Endothelial cell of umbilical vein (primary cell): ENCODE data around the gene MT1F. TPM values are rescaled to one million over a fixed set of nuclear protein-coding genes. Genes with fewer than 3 reads are reported as not detected.

Source experiments
- BruUV-seq: library from RNA; stranded (reverse); fragments of 400-500 nt; replicated peaks from 2 replicates; lab custom pipeline; 2021; lab: Mats Ljungman, UMichigan
- CTCF ChIA-PET: fragments of 300-600, 350-600 bp; sonication (Branson Sonifier 250); formaldehyde crosslinking; loops from one replicate; lab custom pipeline; 2021; ENCODE audit warnings: antibody characterized with exemption, inconsistent platforms; lab: Charles Lee
- POLR2A ChIA-PET: fragments of 300-600, 350-600 bp; sonication (Branson Sonifier 250); formaldehyde crosslinking; loops from one replicate; lab custom pipeline; 2021; ENCODE audit warnings: antibody characterized with exemption, inconsistent platforms; lab: Charles Lee
- DNase-seq: peaks from one replicate; pipeline ENCODE4 v3.0.0-alpha.2; 2011; ENCODE audit warnings: low read depth, low spot score
- FAIRE-seq: peaks from 2 replicates; lab custom pipeline; 2011; peaks lifted over from hg19 to GRCh38; lab: Jason Lieb, UNC
- H2AFZ ChIP-seq: 2 replicates; pipeline ENCODE4 v1.6.0; 2012; ENCODE audit warnings: low read depth, low read length, control low read depth, inconsistent platforms
- H3K27ac ChIP-seq: 2 replicates; pipeline ENCODE4 v1.5.1; 2011; ENCODE audit warnings: low read depth, mild to moderate bottlenecking, control low read depth, low read length, moderate library complexity; ENCODE audit not compliant: insufficient read depth
- H3K27me3 ChIP-seq, 2 experiments: 2 replicates each; pipeline versions ENCODE4 v1.6.0 to v1.6.1; 2011; ENCODE audit warnings: low read length in 2 of 2, mixed read lengths in 1 of 2; ENCODE audit not compliant: control insufficient read depth in 2 of 2, insufficient read depth in 2 of 2
- H3K36me3 ChIP-seq, 2 experiments: 2 replicates in 1 of 2; 3 replicates in 1 of 2; pipeline ENCODE4 v1.5.1; 2011; ENCODE audit warnings: low read length in 2 of 2, mild to moderate bottlenecking in 1 of 2, moderate library complexity in 1 of 2; ENCODE audit not compliant: control insufficient read depth in 2 of 2, insufficient read depth in 2 of 2; ENCODE audit errors: extremely low read depth in 1 of 2
- H3K4me1 ChIP-seq: 3 replicates; pipeline ENCODE4 v1.5.1; 2011; ENCODE audit warnings: mild to moderate bottlenecking, low read length; ENCODE audit not compliant: control insufficient read depth, insufficient read depth; ENCODE audit errors: extremely low read depth
- H3K4me2 ChIP-seq: 2 replicates; pipeline ENCODE4 v1.6.1; 2011; ENCODE audit warnings: low read length, control low read depth, mixed read lengths; ENCODE audit not compliant: insufficient read depth
- H3K4me3 ChIP-seq, 3 experiments: fragments of 200-600 bp in 1 of 3; sonication (generic), shearing (Covaris generic) in 1 of 3; replicated peaks in 1 of 3; 2 replicates each; pipeline ENCODE4 v1.5.1; 2011 to 2016; ENCODE audit warnings: control low read depth in 3 of 3, low read length in 3 of 3, mild to moderate bottlenecking in 2 of 3, inconsistent platforms in 1 of 3, low read depth in 1 of 3, moderate library complexity in 1 of 3; ENCODE audit not compliant: insufficient read depth in 1 of 3
- H3K79me2 ChIP-seq: 2 replicates; pipeline ENCODE4 v1.6.0; 2012; ENCODE audit warnings: low read length, inconsistent platforms; ENCODE audit not compliant: control insufficient read depth, insufficient read depth
- H3K9ac ChIP-seq: replicated peaks from 2 replicates; pipeline ENCODE3; 2011; ENCODE audit warnings: low read length, control low read depth; ENCODE audit not compliant: insufficient read depth; ENCODE audit errors: extremely low read depth
- H3K9me1 ChIP-seq: replicated peaks from 3 replicates; pipeline ENCODE4 v1.6.0; 2011; ENCODE audit warnings: mild to moderate bottlenecking, low read length; ENCODE audit not compliant: control insufficient read depth, insufficient read depth; ENCODE audit errors: extremely low read depth
- H3K9me3 ChIP-seq: replicated peaks from 2 replicates; pipeline ENCODE4 v1.5.1; 2012; ENCODE audit warnings: low read length, inconsistent platforms; ENCODE audit not compliant: control insufficient read depth, insufficient read depth
- H4K20me1 ChIP-seq: replicated peaks from 2 replicates; pipeline ENCODE3; 2011; ENCODE audit warnings: mild to moderate bottlenecking, low read length; ENCODE audit not compliant: control insufficient read depth, insufficient read depth; ENCODE audit errors: extremely low read depth
- EZH2 ChIP-seq: IDR thresholded peaks from 2 replicates; pipeline ENCODE4 v1.6.1; 2012; ENCODE audit warnings: borderline replicate concordance, low read depth, mild to moderate bottlenecking, moderate library complexity, low read length, inconsistent platforms; ENCODE audit not compliant: severe bottlenecking
- FOS ChIP-seq: IDR thresholded peaks from 2 replicates; pipeline ENCODE4 v1.6.1; 2011; ENCODE audit warnings: mild to moderate bottlenecking, low read length, moderate library complexity, borderline replicate concordance; ENCODE audit not compliant: insufficient read depth
- GATA2 ChIP-seq: IDR thresholded peaks from 2 replicates; pipeline ENCODE4 v1.7.0; 2011; ENCODE audit warnings: low read depth, mild to moderate bottlenecking, moderate library complexity, mixed read lengths, low read length; ENCODE audit not compliant: insufficient read length, insufficient read depth
- JUN ChIP-seq: IDR thresholded peaks from 2 replicates; pipeline ENCODE4 v1.6.1; 2011; ENCODE audit warnings: borderline replicate concordance, low read depth; ENCODE audit not compliant: insufficient read length, insufficient read depth
- MYC ChIP-seq: IDR thresholded peaks from one replicate; pipeline ENCODE4 v1.6.1; 2011; ENCODE audit warnings: mild to moderate bottlenecking, low read depth, low read length
- POLR2A ChIP-seq: IDR thresholded peaks from 2 replicates; pipeline ENCODE4 v1.6.1; 2012; ENCODE audit warnings: low read depth, mild to moderate bottlenecking, control low read depth, low read length
- POLR2AphosphoS5 ChIP-seq: IDR thresholded peaks from 2 replicates; pipeline ENCODE4 v1.6.1; 2012; ENCODE audit warnings: low read depth, mild to moderate bottlenecking, control low read depth, low read length, moderate library complexity; ENCODE audit not compliant: insufficient read depth
- dilution Hi-C: fragments of 300-500 bp; cut with MboI; formaldehyde crosslinking; loops from one replicate; pipeline ENCODE4 v1.15.0; 2019; ENCODE audit warnings: low sequenced_read_pairs; ENCODE audit not compliant: extremely low pct_ligation_motif_present
- intact Hi-C: fragments of 100-400 bp; cut with micrococcal nuclease; formaldehyde crosslinking; loops from one replicate; pipeline ENCODE4 v1.10.0; 2022
- polyA plus RNA-seq, 4 experiments: library from polyadenylated mRNA; depleted of rRNA in 3 of 4; stranded (reverse) in 3 of 4; unstranded in 1 of 4; fragments of >200 nt; gene quantifications; 2 replicates each; pipeline versions ENCODE4 v1.2.1 to v1.2.3, GENCODE V29; 2011 to 2012; ENCODE audit warnings: missing spikeins in 1 of 4
- total RNA-seq: library from RNA; stranded (reverse); gene quantifications from 2 replicates; pipeline ENCODE4 v1.2.3, GENCODE V29; 2021
- TF ChIP-seq, protein P1 (sequence below): IDR thresholded peaks from 2 replicates; pipeline ENCODE4 v1.6.1; 2011; ENCODE audit not compliant: insufficient read depth, insufficient read length

Gene MT1F
- total and polyA plus RNA-seq, 2 donors (not counting 3 experiments of a cell fraction or from before 2014, with no cell fraction given), result 2.2 to 2.6 TPM

DNA sequence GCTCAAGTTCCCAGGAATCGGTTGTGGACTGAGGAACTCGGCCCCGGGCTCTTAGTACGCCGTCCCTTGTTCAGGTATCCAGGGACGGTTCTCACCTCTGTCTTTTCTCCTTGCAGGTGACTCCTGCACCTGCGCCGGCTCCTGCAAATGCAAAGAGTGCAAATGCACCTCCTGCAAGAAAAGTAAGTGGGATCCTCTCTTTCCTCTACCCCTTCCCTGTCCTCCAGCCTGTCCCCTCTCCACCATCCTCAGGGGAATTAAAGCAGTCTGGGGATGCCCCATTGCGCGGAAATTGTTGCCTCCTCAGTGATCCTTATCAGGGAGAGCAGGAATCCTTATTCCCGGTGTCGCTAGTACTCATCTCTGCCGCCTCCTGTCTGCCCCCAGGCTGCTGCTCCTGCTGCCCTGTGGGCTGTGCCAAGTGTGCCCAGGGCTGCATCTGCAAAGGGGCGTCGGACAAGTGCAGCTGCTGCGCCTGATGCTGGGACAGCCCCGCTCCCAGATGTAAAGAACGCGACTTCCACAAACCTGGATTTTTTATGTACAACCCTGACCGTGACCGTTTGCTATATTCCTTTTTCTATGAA lies 48.8 kb upstream of the MT1F start:
- DNase-seq, result no peak
- POLR2A ChIA-PET, result interaction anchor here (1.1 to 4.5 kb wide), 2 partner anchors 9 to 17 kb away, joined by 8 to 51 read pairs; partner anchors contain the start of gene MT1E

DNA sequence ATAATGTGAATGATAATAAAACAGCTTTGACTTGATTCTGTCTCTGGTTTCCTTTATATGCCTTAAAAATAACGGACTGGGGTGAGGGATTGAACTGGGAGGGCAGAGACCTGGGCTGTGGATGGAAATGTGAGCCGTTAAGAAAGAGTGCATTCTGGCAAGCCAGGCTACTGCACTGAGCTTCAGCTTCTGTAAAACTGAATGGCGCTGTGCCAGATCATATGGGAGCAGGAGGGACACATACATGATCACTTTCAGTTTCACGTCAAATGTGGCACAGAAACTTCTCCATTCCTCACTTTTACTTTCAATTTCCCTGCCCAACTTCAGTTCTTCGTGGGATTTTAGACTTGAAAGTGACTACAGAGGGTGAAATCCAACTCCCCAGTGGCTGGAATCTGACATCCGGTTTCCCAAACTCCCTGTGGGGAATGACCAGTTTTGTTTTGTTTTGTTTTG lies 48.3 kb upstream of the MT1F start:
- H4K20me1 ChIP-seq, result no peaks in the 10 kb centered on the region
- intact Hi-C loops, result no loop called here
- ChIA-PET CTCF (interaction anchor here (0.6 to 1.5 kb wide), 7 partner anchors 9 to 92 kb away, joined by 3 to 8 read pairs (median 3); no protein-coding TSS in a partner anchor), POLR2A (interaction anchor here (4.5 kb wide), 1 partner anchor 17 kb away, joined by 51 read pairs; the partner anchor contains the start of gene MT1E)
- TSS peak; percentile 1 for BruUV-seq
- FAIRE-seq (no peak), DNase-seq (peak; percentile 82)
- TF ChIP-seq JUN (no peak), FOS (no peak), POLR2A (peak; percentile 72), POLR2AphosphoS5 (peak; percentile 55), MYC (no peak), EZH2 (no peak)
- H3K4me3 ChIP-seq, result peak overlapping the region; percentile 50 to 93 (median 83)
- H3K9ac ChIP-seq, result peak overlapping the region; percentile 95
- no peaks in the 10 kb centered on the region for H3K27me3 ChIP-seq
- peaks cover 28% of the 10 kb centered on the region for H3K79me2 ChIP-seq
- H3K9me3 ChIP-seq, result no peaks in the 10 kb centered on the region
- no peaks in the 10 kb centered on the region for H3K9me1 ChIP-seq
- dilution Hi-C loops, result no loop called here
- H3K4me1 ChIP-seq, result peaks cover 73% of the 10 kb centered on the region
- no peak overlapping the region for H2AFZ ChIP-seq
- no peaks in the 10 kb centered on the region for H3K36me3 ChIP-seq
- H3K4me2 ChIP-seq, result peak overlapping the region; percentile 81
- H3K27ac ChIP-seq, result peak overlapping the region; percentile 99

More for the DNA sequence above, 48.8 kb upstream of the MT1F start:
- peak overlapping the region; percentile 99 for H3K27ac ChIP-seq
- no peak overlapping the region for H2AFZ ChIP-seq
- no peaks in the 10 kb centered on the region for H3K36me3 ChIP-seq
- dilution Hi-C loops (no loop called here), intact Hi-C loops (no loop called here)
- peak overlapping the region; percentile 95 for H3K9ac ChIP-seq
- FAIRE-seq, result no peak
- no peaks in the 10 kb centered on the region for H3K27me3 ChIP-seq
- H3K9me3 ChIP-seq, result no peaks in the 10 kb centered on the region
- H3K4me1 ChIP-seq, result peaks cover 68% of the 10 kb centered on the region
- BruUV-seq, result TSS peak; percentile 96
- CTCF ChIA-PET, result interaction anchor here (0.6 to 1.5 kb wide), 7 partner anchors 8 to 93 kb away, joined by 3 to 8 read pairs (median 3); no protein-coding TSS in a partner anchor
- no peak for TF ChIP-seq POLR2AphosphoS5
- TF ChIP-seq JUN, result no peak
- no peak for TF ChIP-seq POLR2A
- TF ChIP-seq, protein P1, sequence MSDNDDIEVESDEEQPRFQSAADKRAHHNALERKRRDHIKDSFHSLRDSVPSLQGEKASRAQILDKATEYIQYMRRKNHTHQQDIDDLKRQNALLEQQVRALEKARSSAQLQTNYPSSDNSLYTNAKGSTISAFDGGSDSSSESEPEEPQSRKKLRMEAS, result no peak
- no peak for TF ChIP-seq EZH2
- peak; percentile 33 for TF ChIP-seq GATA2
- peak overlapping the region; percentile 81 for H3K4me2 ChIP-seq
- H4K20me1 ChIP-seq, result no peaks in the 10 kb centered on the region
- peak overlapping the region; percentile 50 to 93 (median 83) for H3K4me3 ChIP-seq
- peaks cover 28% of the 10 kb centered on the region for H3K79me2 ChIP-seq
- H3K9me1 ChIP-seq, result no peaks in the 10 kb centered on the region
